Psoas muscle (tissue), 8 donors: ENCODE results near the gene EPHA1. TPM values are rescaled to one million over a fixed set of nuclear protein-coding genes. Genes with fewer than 3 reads are reported as not detected.

Experiments used
- ATAC-seq, 4 donors: fragments of 200-7000 bp; cut with Tn5 transposase; one replicate each; pipeline ENCODE4 v1.9.1; 2020; ENCODE audit warnings: moderate library complexity in 3 of 4, mild to moderate bottlenecking in 2 of 4
- DNase-seq, 2 donors: peaks; one replicate each; pipeline ENCODE4 v3.0.0-alpha.2; 2020
- H3K27ac ChIP-seq: fragments of 200-600 bp; one replicate; pipeline ENCODE4 v1.8.0; 2022
- H3K27me3 ChIP-seq, 3 donors: fragments of 200-600 bp in 1 of 3; one replicate each; pipeline versions ENCODE4 v1.6.1 to v1.8.0; 2013 to 2022; ENCODE audit warnings: low read length in 2 of 3, mild to moderate bottlenecking in 2 of 3, moderate library complexity in 1 of 3; ENCODE audit not compliant: insufficient read depth in 3 of 3
- H3K36me3 ChIP-seq, 2 donors: fragments of 200-600 bp in 1 of 2; one replicate each; pipeline versions ENCODE4 v1.6.1 to v1.8.0; 2013 to 2022; ENCODE audit warnings: low read depth in 1 of 2, mild to moderate bottlenecking in 1 of 2, moderate library complexity in 1 of 2; ENCODE audit not compliant: insufficient read depth in 1 of 2
- H3K4me1 ChIP-seq: fragments of 200-600 bp; one replicate; pipeline ENCODE4 v1.8.0; 2022
- H3K4me3 ChIP-seq: fragments of 200-600 bp; one replicate; pipeline ENCODE4 v1.8.0; 2022; ENCODE audit warnings: mild to moderate bottlenecking
- H3K9me3 ChIP-seq: fragments of 200-600 bp; one replicate; pipeline ENCODE4 v1.8.0; 2022
- WGBS, 3 donors: extraction: QIAGEN DNeasy Blood & Tissue Kit; methylation state at CpG; one replicate each; pipeline versions ENCODE4 v1.1.6 to v1.1.7; 2013; 5-methylcytosine and 5-hydroxymethylcytosine counted together
- intact Hi-C, 2 donors: fragments of 100-400 bp; cut with DNase I; formaldehyde crosslinking; loops; one replicate each; pipeline versions ENCODE4 v1.11.0 to v1.14.2; 2022
- polyA plus RNA-seq, 3 donors: library from polyadenylated mRNA; stranded (reverse); fragments of 200-250 nt; gene quantifications; one replicate each; pipeline ENCODE4 v1.2.3, GENCODE V29; 2013
- total RNA-seq, 4 donors: library from RNA; stranded (reverse); fragmentation: NEBNext Ultra II Directional in 2 of 4; extraction: Animal tissue kit (Norgen Biotek cat#: 25700) in 2 of 4; gene quantifications; one replicate each; pipeline versions ENCODE4 v1.2.1 to v1.2.4, GENCODE V29; 2021 to 2023
- TF ChIP-seq, protein P1 (sequence below): fragments of 200-600 bp; IDR thresholded peaks from one replicate; pipeline ENCODE4 v1.8.0; 2022; ENCODE audit warnings: antibody characterized with exemption
- donor health status: healthy with polysubstance abuse.
- donor health status: DM: no; HTN: no; CAD: no; lungs with moderate emphysema.
- donor health status: Bipolar disorder and iron deficiency.
- donor health status: healthy.
- donor health status: DM: yes; HTN: yes; CAD: no.
- donor health status: DM: no; HTN: no; CAD: no.
- donor health status: DM: no; HTN: no; CAD: no.
- donor health status: DM: yes; HTN: yes; CAD: no.

The EPHA1 gene
- total and polyA plus RNA-seq, 7 donors: 0.07 to 0.38 (median 0.20) TPM; not detected in 3

DNA sequence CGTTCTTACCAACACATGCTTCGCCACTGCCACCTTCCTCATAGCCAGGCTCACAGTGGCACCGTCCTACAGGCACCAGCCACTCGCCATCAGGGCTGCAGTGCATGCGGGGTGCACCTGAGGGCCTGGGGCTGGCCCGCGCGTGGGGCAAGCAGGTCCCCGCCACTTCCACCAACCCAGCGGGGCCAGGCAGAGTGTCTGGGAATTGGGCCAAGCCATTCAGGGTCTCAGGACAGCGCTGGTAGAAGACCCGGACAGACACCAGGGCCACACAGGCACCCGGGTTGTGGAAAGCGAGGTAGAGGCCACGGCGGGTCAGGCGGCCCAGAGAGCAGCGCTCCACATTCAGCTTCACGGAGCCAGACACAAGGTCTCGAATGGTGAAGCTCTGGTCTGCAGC, 9.0 kb downstream of the EPHA1 start:
- no peak overlapping the region for H3K27ac ChIP-seq
- TF ChIP-seq, protein P1, sequence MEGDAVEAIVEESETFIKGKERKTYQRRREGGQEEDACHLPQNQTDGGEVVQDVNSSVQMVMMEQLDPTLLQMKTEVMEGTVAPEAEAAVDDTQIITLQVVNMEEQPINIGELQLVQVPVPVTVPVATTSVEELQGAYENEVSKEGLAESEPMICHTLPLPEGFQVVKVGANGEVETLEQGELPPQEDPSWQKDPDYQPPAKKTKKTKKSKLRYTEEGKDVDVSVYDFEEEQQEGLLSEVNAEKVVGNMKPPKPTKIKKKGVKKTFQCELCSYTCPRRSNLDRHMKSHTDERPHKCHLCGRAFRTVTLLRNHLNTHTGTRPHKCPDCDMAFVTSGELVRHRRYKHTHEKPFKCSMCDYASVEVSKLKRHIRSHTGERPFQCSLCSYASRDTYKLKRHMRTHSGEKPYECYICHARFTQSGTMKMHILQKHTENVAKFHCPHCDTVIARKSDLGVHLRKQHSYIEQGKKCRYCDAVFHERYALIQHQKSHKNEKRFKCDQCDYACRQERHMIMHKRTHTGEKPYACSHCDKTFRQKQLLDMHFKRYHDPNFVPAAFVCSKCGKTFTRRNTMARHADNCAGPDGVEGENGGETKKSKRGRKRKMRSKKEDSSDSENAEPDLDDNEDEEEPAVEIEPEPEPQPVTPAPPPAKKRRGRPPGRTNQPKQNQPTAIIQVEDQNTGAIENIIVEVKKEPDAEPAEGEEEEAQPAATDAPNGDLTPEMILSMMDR: no peak
- no peaks in the 10 kb centered on the region for H3K4me1 ChIP-seq
- H3K4me3 ChIP-seq: no peak overlapping the region
- no peaks in the 10 kb centered on the region for H3K9me3 ChIP-seq
- H3K36me3 ChIP-seq: no peaks in the 10 kb centered on the region
- no peak for ATAC-seq
- intact Hi-C loops: no loop called here
- 91 to 95% (median 95%) methylated on average over 17 to 20 of the region's 20 CpGs for WGBS, 3 donors
- H3K27me3 ChIP-seq: no peaks in the 10 kb centered on the region
- no peak for DNase-seq

DNA sequence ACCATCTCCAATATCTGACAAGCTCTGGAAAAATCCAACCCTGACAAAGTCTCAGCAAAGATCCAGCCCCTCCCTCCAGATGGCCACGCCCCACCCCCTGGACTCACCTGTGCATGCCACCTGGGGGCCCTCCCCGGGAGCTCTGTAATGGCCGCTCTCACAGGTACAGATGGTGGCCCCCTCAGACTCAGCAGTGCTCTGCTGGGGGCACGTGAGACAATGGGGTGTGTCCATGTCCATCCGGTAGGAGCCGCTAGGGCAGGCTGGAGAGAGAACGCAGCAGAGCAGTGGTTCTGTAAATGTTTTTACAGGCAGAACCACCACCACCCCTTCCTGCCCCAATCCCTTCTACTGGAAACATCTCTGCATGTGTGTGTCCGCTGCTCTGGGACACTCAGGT, 9.5 kb downstream of the EPHA1 start:
- no peak for ATAC-seq
- no peaks in the 10 kb centered on the region for H3K4me1 ChIP-seq
- H3K4me3 ChIP-seq: no peak overlapping the region
- no peak for DNase-seq
- intact Hi-C loops: no loop called here
- H3K36me3 ChIP-seq: no peaks in the 10 kb centered on the region
- no peak overlapping the region for H3K27ac ChIP-seq
- TF ChIP-seq, protein P1: no peak
- H3K9me3 ChIP-seq: no peaks in the 10 kb centered on the region
- 89 to 93% (median 91%) methylated on average over 8 of the region's 8 CpGs for WGBS, 3 donors
- H3K27me3 ChIP-seq: no peaks in the 10 kb centered on the region

DNA sequence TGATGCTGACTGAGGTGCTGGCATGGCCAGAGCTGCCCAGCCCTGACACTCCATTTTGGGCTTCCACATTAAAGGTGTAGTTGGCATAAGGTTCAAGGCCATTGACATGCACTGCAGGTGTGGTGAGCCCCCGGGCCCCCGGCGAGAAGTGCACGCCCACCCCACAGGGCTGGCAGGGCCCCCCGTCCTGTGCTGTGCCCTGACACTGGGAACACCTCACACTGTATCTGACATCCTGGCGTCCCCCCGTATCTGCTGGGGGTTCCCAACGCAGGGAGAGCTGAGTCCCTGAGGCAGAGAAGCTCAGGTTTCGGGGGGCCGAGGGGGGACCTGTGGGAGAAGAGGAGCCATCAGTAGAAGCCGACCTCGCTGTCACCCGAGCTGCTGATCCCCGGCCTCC, 10.0 kb downstream of the EPHA1 start:
- TF ChIP-seq, protein P1: no peak
- Histone ChIP-seq H3K4me1 (no peaks in the 10 kb centered on the region), H3K9me3 (no peaks in the 10 kb centered on the region), H3K4me3 (no peak overlapping the region), H3K27ac (no peak overlapping the region), H3K36me3 (no peaks in the 10 kb centered on the region), H3K27me3 (no peaks in the 10 kb centered on the region)
- intact Hi-C loops: no loop called here
- DNase-seq (no peak), ATAC-seq (no peak)
- WGBS, 3 donors: 91 to 94% (median 93%) methylated on average over 14 of the region's 14 CpGs

DNA sequence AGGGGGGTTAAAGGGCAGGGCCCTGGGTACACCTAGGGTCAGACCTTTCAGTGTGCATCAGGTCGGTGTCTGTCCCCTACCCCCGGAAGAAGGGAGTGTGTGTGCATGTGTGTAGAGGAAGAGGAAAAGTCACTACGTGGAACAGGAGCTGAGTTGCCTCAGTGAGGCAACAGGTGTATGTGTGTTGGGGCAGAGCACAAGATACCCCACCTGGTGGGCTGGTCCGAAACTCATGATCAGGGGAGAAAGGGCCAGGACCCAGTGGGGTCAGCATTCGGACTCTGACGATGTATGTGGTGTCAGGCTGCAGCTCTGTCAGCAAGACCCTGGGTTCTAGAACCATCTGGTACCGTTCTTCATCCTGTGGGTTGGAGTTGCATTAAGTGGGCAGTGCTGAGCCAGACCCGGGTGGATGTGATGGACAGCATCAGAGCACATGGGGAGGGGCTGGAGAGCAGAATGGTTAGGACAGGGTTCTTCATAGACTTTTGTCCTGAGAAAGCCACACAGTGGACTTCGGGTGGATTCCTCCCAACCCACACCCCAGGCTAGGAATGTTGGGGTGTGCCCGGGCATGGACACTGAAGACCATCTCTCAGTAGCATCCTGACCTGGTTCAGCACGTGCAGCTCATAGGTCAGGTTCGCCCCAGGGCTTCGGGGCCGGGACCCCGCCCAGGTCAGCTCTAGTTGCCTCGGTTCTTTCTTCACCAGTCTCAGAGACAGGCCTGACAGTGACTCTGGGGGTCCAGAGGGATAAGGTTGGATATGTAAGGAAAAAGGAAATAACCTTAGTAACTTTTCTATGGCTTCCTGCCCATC, 10.7 kb downstream of the EPHA1 start:
- H3K27me3 ChIP-seq: no peaks in the 10 kb centered on the region
- H3K27ac ChIP-seq: no peak overlapping the region
- no peak for ATAC-seq
- H3K4me3 ChIP-seq: no peak overlapping the region
- H3K36me3 ChIP-seq: peaks cover 0 to 1% of the 10 kb centered on the region in 2 donors
- H3K9me3 ChIP-seq: no peaks in the 10 kb centered on the region
- TF ChIP-seq, protein P1: no peak
- intact Hi-C loops: no loop called here
- DNase-seq: no peak
- H3K4me1 ChIP-seq: no peaks in the 10 kb centered on the region
- 88 to 92% (median 89%) methylated on average over 16 of the region's 16 CpGs for WGBS, 3 donors
